ENCODE data around the gene GTF2A1L.

GRCh38 chr2:48613211-48613610 is 4.4 kb upstream of the GTF2A1L start:
- TF ChIP-seq CTCF (conservative IDR thresholded peaks at IDR 0.05; ENCODE audit: low read depth in 2 of 2), result no peak
- TF ChIP-seq EZH2 (IDR thresholded peaks at IDR 0.05; ENCODE audit: low read depth, unreplicated experiment), result no peak
